Measurements from ENCODE around the gene MON1B. TPM values are rescaled to one million over a fixed set of nuclear protein-coding genes. Genes with fewer than 3 reads are reported as not detected.
"Not testable (repeated sequence)": the region's sequence is repeated elsewhere in the genome, so short reads cannot be mapped to it uniquely, and the experiment has no call there.

Gene MON1B
- total RNA-seq, 2 donors from 2014 or later, result 61.3 to 65.6 TPM

DNA sequence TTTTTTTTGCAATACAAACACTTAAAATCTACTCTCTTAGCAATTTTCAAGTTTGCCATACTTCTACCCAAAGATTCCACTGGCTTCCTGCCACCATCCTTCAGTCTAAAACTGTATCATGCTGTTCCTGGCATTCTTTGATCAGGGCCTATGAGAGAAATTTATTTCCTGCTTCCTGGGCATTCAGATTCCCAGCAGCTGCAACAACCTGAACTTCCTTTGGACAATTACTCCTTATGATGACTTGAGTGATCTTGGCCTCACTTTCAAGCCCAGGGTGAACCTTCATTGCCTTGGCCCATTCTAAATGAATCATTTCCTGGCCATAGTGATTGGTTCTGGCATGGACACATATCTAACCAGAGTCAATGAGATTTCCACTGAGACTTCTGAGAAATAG lies 18.0 kb upstream of the MON1B start:
- H3K4me1 Mint-ChIP-seq, result no peaks in the 10 kb centered on the region
- ATAC-seq (no peak), DNase-seq (no peak)
- H3K27me3 Mint-ChIP-seq, result peaks cover 63% of the 10 kb centered on the region
- no peaks in the 10 kb centered on the region for H3K36me3 Mint-ChIP-seq (ENCODE audit: low read depth)
- H3K9me3 ChIP-seq (ENCODE audit: control insufficient read depth, low read length, poor library complexity, severe bottlenecking), result no peaks in the 10 kb centered on the region
- no peak overlapping the region for H3K27ac Mint-ChIP-seq
- no peak overlapping the region for H3K4me3 Mint-ChIP-seq

- Mint-ChIP-seq H3K4me1 (no peaks in the 10 kb centered on the region), H3K36me3 (ENCODE audit: low read depth) (no peaks in the 10 kb centered on the region), H3K27ac (no peak overlapping the region), H3K27me3 (peaks cover 18% of the 10 kb centered on the region), H3K4me3 (no peak overlapping the region)
- no peak for DNase-seq
- no peak for ATAC-seq
- H3K9me3 ChIP-seq (ENCODE audit: control insufficient read depth, low read length, poor library complexity, severe bottlenecking), result no peaks in the 10 kb centered on the region
These were observed 7.9 kb upstream of the MON1B start for GRCh38 chr16:77183137-77183536.

GRCh38 chr16:77186298-77186697 lies 4.7 kb upstream of the MON1B start:
- not testable (repeated sequence) for H3K27ac Mint-ChIP-seq

DNA sequence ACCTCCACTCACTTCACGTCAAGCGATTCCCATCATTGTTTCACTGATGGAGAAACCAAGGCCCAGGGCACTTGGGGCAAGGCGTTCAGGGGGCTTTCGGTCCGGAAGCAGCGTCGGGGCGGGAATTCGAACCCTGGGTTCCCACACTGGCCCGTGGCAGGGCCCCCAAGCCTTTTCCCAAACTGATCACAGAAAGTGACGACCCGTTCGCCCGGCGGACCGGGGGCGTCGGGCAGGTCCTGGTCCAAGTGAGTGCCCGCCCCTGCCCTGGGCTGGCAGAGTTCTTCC lies 856 bp upstream of the MON1B start:
- ATAC-seq, result no peak
- peaks cover 4% of the 10 kb centered on the region for H3K27me3 Mint-ChIP-seq
- peaks cover 13% of the 10 kb centered on the region for H3K36me3 Mint-ChIP-seq (ENCODE audit: low read depth)
- peak overlapping the region; percentile 98 for H3K27ac Mint-ChIP-seq
- H3K4me3 Mint-ChIP-seq, result peak overlapping the region; percentile 93
- peaks cover 31% of the 10 kb centered on the region for H3K4me1 Mint-ChIP-seq
- no peaks in the 10 kb centered on the region for H3K9me3 ChIP-seq (ENCODE audit: control insufficient read depth, low read length, poor library complexity, severe bottlenecking)
- DNase-seq, result no peak

More at GRCh38 chr16:77186298-77186697, 4.7 kb upstream of the MON1B start:
- not testable (repeated sequence) for ATAC-seq; H3K27me3 Mint-ChIP-seq; DNase-seq; H3K4me1 Mint-ChIP-seq; H3K9me3 ChIP-seq (ENCODE audit: control insufficient read depth, low read length, poor library complexity, severe bottlenecking); H3K36me3 Mint-ChIP-seq (ENCODE audit: low read depth); H3K4me3 Mint-ChIP-seq

DNA sequence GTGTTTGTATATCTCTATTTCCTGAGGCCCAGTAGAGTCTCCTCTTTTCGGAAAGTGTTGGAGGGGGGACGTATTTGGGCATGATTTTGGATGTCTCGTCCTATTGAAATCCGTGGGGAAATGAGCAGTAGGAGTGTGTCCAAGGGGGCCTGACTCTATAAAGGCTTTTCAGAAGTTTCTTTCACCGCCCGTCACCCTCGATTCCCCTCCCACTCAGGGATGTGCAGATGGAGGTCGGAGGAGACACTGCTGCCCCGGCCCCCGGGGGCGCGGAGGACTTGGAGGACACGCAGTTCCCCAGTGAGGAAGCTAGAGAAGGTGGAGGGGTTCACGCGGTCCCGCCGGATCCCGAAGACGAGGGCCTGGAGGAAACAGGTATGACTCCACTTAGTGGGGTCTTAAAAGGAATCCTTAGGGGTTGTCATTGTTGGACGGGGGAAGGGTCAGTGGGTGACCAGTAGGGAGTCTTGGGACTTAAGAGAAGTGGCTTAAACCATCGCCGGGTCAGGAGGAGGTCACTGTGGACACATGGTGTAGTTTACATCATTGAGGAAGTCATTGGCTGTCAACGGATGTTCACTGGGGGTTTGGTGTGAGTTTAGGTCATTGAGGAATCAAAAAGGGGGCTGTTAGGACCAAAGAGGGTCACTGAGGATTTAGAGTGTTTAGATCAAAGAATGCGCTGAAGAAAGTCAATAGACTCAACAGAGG lies 424 bp downstream of the MON1B start:
- no peaks in the 10 kb centered on the region for H3K27me3 Mint-ChIP-seq
- DNase-seq (peak in 1 of 3 donors; percentile 24), ATAC-seq (no peak)
- H3K36me3 Mint-ChIP-seq (ENCODE audit: low read depth), result peaks cover 16% of the 10 kb centered on the region
- peak overlapping the region; percentile 93 for H3K4me3 Mint-ChIP-seq
- H3K4me1 Mint-ChIP-seq, result peaks cover 34% of the 10 kb centered on the region
- H3K27ac Mint-ChIP-seq, result peak overlapping the region; percentile 98
- H3K9me3 ChIP-seq (ENCODE audit: control insufficient read depth, low read length, poor library complexity, severe bottlenecking), result no peaks in the 10 kb centered on the region

- no peak overlapping the region for H3K4me3 Mint-ChIP-seq
- H3K9me3 ChIP-seq (ENCODE audit: control insufficient read depth, low read length, poor library complexity, severe bottlenecking), result no peaks in the 10 kb centered on the region
- DNase-seq, result no peak
- ATAC-seq, result no peak
- H3K27me3 Mint-ChIP-seq, result no peaks in the 10 kb centered on the region
- H3K27ac Mint-ChIP-seq, result no peak overlapping the region
- peaks cover 18% of the 10 kb centered on the region for H3K36me3 Mint-ChIP-seq (ENCODE audit: low read depth)
- peaks cover 34% of the 10 kb centered on the region for H3K4me1 Mint-ChIP-seq
These were observed 2.4 kb downstream of the MON1B start for GRCh38 chr16:77193377-77193776.

GRCh38 chr16:77194295-77195231 lies 3.6 kb downstream of the MON1B start:
- Mint-ChIP-seq H3K4me1 (peaks cover 34% of the 10 kb centered on the region), H3K4me3 (no peak overlapping the region), H3K27ac (no peak overlapping the region), H3K36me3 (ENCODE audit: low read depth) (peaks cover 18% of the 10 kb centered on the region), H3K27me3 (no peaks in the 10 kb centered on the region)
- DNase-seq (no peak), ATAC-seq (no peak)
- no peaks in the 10 kb centered on the region for H3K9me3 ChIP-seq (ENCODE audit: control insufficient read depth, low read length, poor library complexity, severe bottlenecking)

DNA sequence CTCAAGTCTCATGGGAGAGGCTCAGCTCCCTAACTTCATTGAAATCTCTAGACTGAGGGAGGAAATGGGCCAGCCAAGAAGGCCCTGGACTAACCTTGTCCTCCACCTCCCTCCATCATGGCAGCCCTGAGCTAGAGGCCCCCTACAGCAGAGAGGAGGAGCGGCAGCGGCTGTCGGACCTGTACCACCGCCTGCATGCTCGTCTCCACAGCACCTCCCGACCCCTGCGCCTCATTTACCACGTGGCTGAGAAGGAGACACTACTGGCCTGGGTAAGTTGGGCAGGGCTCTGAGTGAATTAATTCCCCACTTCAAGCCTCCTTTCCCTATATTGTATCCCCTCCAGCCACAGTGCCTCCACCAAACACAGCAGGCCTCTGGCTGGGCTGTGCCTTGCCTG lies 4.4 kb downstream of the MON1B start:
- no peak for ATAC-seq
- H3K27ac Mint-ChIP-seq, result peak overlapping the region; percentile 39
- H3K4me3 Mint-ChIP-seq, result no peak overlapping the region
- no peaks in the 10 kb centered on the region for H3K27me3 Mint-ChIP-seq
- DNase-seq, result no peak
- peaks cover 18% of the 10 kb centered on the region for H3K36me3 Mint-ChIP-seq (ENCODE audit: low read depth)
- H3K9me3 ChIP-seq (ENCODE audit: control insufficient read depth, low read length, poor library complexity, severe bottlenecking), result no peaks in the 10 kb centered on the region
- peaks cover 34% of the 10 kb centered on the region for H3K4me1 Mint-ChIP-seq

DNA sequence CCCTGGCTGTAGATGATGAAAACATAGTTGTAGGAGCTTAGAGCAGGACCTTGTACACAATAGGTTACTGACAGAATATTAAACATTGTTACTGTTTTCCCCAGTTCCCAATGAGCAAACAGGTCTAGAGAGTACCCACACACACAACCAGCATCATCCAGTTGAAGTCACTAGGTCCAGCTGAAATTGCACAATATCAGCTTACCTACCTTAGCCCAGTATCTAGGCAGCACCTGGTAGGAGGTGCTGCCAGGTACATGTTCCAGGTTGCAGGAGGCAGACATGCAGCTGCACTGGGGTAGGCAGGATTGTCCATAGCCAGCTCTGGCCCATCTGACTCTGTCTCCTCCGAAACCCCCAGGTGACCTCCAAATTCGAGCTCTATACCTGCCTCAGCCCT lies 6.8 kb downstream of the MON1B start:
- Mint-ChIP-seq H3K4me3 (no peak overlapping the region), H3K36me3 (ENCODE audit: low read depth) (peaks cover 15% of the 10 kb centered on the region), H3K4me1 (peaks cover 19% of the 10 kb centered on the region), H3K27me3 (no peaks in the 10 kb centered on the region), H3K27ac (no peak overlapping the region)
- no peaks in the 10 kb centered on the region for H3K9me3 ChIP-seq (ENCODE audit: control insufficient read depth, low read length, poor library complexity, severe bottlenecking)
- no peak for ATAC-seq
- no peak for DNase-seq

GRCh38 chr16:77199211-77199610 lies 8.2 kb downstream of the MON1B start, which contains the start of gene SYCE1L:
TSS of gene SYCE1L (plus strand) at chr16:77199408. CDS start at chr16:77199452, 44 bp downstream.
- H3K9me3 ChIP-seq (ENCODE audit: control insufficient read depth, low read length, poor library complexity, severe bottlenecking), result no peaks in the 10 kb centered on the region
- Mint-ChIP-seq H3K27ac (no peak within 1 kb of the TSS), H3K4me1 (peaks cover 7% of the 10 kb centered on the region), H3K4me3 (no peak within 1 kb of the TSS), H3K36me3 (ENCODE audit: low read depth) (peaks cover 10% of the 10 kb centered on the region), H3K27me3 (no peaks in the 10 kb centered on the region)
- no peak for ATAC-seq
- no peak for DNase-seq

DNA sequence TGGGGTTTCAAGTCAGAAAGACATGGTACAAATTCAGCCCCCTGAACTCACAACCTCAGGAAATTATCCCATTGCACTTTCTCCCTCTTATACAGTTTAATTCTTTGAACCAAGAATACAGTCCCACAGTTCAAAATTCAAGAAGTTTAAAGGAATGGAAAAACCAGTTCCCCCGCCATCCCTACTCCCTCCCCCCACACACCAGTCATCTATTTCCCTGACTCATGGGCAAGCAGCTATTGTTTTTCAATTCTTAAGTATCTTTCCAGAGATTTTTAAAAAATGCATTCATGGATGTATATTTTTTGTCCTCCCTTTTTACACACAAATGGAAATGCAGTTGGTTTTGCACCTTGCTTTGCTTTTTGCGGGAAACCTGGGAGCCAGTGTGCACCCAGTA lies 15.5 kb downstream of the MON1B start:
- no peak overlapping the region for H3K4me3 Mint-ChIP-seq
- H3K4me1 Mint-ChIP-seq, result peaks cover 5% of the 10 kb centered on the region
- no peaks in the 10 kb centered on the region for H3K9me3 ChIP-seq (ENCODE audit: control insufficient read depth, low read length, poor library complexity, severe bottlenecking)
- ATAC-seq, result no peak
- DNase-seq, result no peak
- no peaks in the 10 kb centered on the region for H3K27me3 Mint-ChIP-seq
- H3K36me3 Mint-ChIP-seq (ENCODE audit: low read depth), result peaks cover 3% of the 10 kb centered on the region
- no peak overlapping the region for H3K27ac Mint-ChIP-seq

DNA sequence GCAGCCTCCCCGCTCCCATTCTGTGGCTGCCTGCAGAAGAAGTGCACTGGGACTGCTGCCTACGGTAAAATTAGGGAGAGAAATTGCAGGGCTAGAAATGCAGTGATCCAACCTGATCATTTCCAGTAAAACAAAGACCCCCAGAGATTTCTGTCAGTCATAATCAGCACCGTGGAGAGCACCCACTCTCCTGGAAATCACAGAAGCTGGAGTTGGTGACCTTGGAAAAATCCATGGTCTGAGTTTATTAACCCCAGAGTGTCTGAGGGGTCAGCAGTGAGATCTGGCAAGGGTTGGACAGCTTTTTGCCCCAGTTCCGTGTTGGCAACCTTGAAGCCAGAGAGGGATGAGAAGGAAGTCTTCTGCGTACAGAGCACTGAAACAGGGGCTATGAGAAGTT lies 16.0 kb downstream of the MON1B start:
- Mint-ChIP-seq H3K27me3 (no peaks in the 10 kb centered on the region), H3K4me3 (no peak overlapping the region), H3K4me1 (peaks cover 9% of the 10 kb centered on the region), H3K27ac (no peak overlapping the region), H3K36me3 (ENCODE audit: low read depth) (peaks cover 3% of the 10 kb centered on the region)
- no peaks in the 10 kb centered on the region for H3K9me3 ChIP-seq (ENCODE audit: control insufficient read depth, low read length, poor library complexity, severe bottlenecking)
- no peak for DNase-seq
- no peak for ATAC-seq

GRCh38 chr16:77208382-77208781 lies 17.4 kb downstream of the MON1B start:
- H3K9me3 ChIP-seq (ENCODE audit: control insufficient read depth, low read length, poor library complexity, severe bottlenecking), result no peaks in the 10 kb centered on the region
- no peaks in the 10 kb centered on the region for H3K27me3 Mint-ChIP-seq
- ATAC-seq, result no peak
- peaks cover 11% of the 10 kb centered on the region for H3K4me1 Mint-ChIP-seq
- no peak overlapping the region for H3K27ac Mint-ChIP-seq
- DNase-seq, result no peak
- H3K36me3 Mint-ChIP-seq (ENCODE audit: low read depth), result peaks cover 3% of the 10 kb centered on the region
- no peak overlapping the region for H3K4me3 Mint-ChIP-seq
